Kidney epithelial cell (primary cell): Measurements from ENCODE around the gene FKBP14. TPM values are rescaled to one million over a fixed set of nuclear protein-coding genes. Genes with fewer than 3 reads are reported as not detected.

ENCODE experiments used
- DNase-seq: peaks from one replicate; pipeline ENCODE4 v3.0.0-alpha.2; 2010; ENCODE audit warnings: low read depth
- H3K27me3 ChIP-seq: 2 replicates; pipeline ENCODE4 v1.6.0; 2011; ENCODE audit warnings: low read length; ENCODE audit not compliant: control insufficient read depth, insufficient read depth
- H3K36me3 ChIP-seq: 2 replicates; pipeline ENCODE4 v1.5.1; 2011; ENCODE audit warnings: low read length; ENCODE audit not compliant: control insufficient read depth, insufficient read depth
- H3K4me3 ChIP-seq: 2 replicates; pipeline ENCODE4 v1.5.1; 2011; ENCODE audit warnings: low read depth, mild to moderate bottlenecking, control low read depth, low read length
- CTCF ChIP-seq: IDR thresholded peaks from 2 replicates; pipeline ENCODE4 v1.5.1; 2011; ENCODE audit warnings: mild to moderate bottlenecking, moderate library complexity, low read length, control low read depth, inconsistent platforms; ENCODE audit not compliant: insufficient read depth, poor library complexity, severe bottlenecking
- total RNA-seq: library from RNA; depleted of rRNA; stranded (reverse); fragments of >200 nt; gene quantifications from 2 replicates; pipeline ENCODE4 v1.2.3, GENCODE V29; 2015

Gene FKBP14
- total RNA-seq, 1 donor from 2014 or later, result 17.0 TPM

DNA sequence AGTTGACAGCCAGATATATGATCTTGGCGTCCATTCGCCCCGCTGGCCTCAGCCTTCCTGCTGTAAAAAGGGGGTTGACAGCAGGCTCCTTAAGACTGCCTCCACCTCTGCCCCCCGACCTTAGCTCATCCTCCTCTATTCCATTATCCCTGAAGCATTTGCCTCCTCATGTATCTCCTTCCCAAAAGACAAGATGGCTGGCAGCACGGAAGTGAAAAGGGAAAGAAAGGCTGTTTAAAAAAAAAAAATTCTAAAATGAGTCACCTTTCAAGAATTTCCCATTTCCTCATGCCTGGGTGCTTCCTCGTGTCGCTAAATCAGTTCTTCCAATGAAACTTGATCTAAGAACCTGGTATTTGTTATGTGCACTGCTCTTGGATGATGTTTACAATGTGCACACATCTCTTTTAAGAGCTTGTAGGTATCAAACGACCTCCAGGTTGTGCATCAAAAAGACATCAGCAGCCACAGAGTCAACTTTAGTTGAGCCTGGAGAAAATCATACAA, 38.6 kb downstream of the FKBP14 start:
- Histone ChIP-seq H3K36me3 (peaks cover 2% of the 10 kb centered on the region), H3K27me3 (no peaks in the 10 kb centered on the region), H3K4me3 (peak overlapping the region; percentile 95)
- peak; percentile 79 for DNase-seq
- no peak for TF ChIP-seq CTCF

DNA sequence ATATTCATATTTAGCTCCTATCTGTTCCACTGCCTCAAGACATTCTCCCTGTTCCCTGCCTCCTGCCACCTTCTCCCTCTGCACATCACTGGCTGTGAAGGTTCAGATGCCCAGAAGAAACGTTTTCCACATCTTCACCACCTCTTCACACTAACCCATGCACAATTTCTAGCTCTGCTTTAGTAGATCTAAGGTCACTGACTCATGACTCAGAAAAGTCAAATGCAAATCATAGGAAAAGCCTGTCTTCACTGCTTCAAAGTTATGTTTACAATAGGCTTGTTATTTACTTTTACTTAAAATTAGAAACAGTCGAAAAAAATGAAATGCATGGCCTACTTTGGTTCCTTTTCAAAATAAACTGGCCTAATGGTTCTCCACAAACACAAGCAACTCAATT, 39.4 kb downstream of the FKBP14 start:
- DNase-seq, result peak; percentile 10
- no peak overlapping the region for H3K4me3 ChIP-seq
- H3K27me3 ChIP-seq, result no peaks in the 10 kb centered on the region
- H3K36me3 ChIP-seq, result peaks cover 2% of the 10 kb centered on the region
- TF ChIP-seq CTCF, result no peak

DNA sequence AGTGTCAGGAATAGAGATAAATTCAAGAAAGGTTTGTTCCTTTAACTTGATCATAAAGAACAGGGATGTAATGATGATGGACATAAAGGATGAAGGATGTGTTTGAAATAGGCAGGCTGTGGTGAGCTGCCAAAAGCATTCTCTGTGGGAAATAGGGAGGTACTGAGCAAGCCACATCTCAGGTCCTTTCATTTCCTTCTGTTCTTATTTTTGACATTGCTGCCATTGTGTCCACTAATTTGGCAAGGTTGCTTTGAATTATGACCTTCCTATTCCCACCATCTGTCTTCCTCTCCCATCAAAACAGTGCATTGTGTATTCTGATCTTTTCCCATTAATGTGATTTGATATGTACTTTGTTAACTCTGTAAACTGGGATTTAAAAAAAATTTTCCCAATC, 46.4 kb downstream of the FKBP14 start:
- H3K27me3 ChIP-seq, result no peaks in the 10 kb centered on the region
- no peaks in the 10 kb centered on the region for H3K36me3 ChIP-seq
- H3K4me3 ChIP-seq, result no peak overlapping the region
- no peak for TF ChIP-seq CTCF
- DNase-seq, result no peak

- no peaks in the 10 kb centered on the region for H3K27me3 ChIP-seq
- TF ChIP-seq CTCF, result peak; percentile 5
- no peak for DNase-seq
- no peak overlapping the region for H3K4me3 ChIP-seq
- H3K36me3 ChIP-seq, result no peaks in the 10 kb centered on the region
Observed at GRCh38 chr7:29977886-29978651, 48.4 kb downstream of the FKBP14 start.

DNA sequence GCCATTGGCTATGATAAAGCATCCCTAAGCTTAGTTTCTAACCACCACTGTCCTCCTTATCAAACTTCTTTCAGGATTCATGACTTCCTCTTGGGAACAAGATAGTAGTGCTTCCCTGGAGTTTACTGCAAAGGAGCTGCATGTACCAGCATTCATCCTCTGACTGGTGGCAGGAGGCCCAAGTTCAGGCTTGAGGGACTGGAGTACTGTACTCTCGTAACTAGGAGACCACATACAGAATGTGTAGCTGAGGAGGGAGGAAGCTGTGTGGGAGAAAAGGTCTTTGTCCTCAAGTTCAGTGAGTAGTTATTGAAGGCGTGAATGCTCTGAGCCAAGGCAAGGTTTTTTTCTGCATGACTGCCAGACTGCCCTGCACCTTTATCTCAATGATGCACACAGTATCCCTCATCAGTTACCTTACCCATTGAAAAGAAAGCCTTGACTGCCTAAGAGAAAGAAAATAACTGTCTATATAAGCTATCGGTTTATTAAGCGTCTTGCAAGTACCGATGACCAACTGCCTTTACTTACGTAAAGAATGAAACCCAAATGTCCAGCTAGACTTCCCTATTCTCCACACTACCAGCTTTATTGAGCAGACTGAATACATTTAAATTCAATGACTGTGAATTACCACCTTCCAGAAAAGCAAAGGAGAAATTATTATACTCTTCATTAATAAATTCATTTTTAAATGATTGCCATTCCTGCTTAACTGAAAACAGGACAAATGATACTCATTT, 49.7 kb downstream of the FKBP14 start:
- no peaks in the 10 kb centered on the region for H3K27me3 ChIP-seq
- no peak overlapping the region for H3K4me3 ChIP-seq
- TF ChIP-seq CTCF, result no peak
- H3K36me3 ChIP-seq, result no peaks in the 10 kb centered on the region
- no peak for DNase-seq
